Retinal pigment epithelial cell (primary cell): Measurements from ENCODE around the gene BSDC1.

Source experiments
- DNase-seq: peaks from one replicate; pipeline ENCODE4 v3.0.0-alpha.2; 2010; ENCODE audit warnings: low read depth
- H3K4me3 ChIP-seq: 2 replicates; pipeline ENCODE4 v1.5.1; 2011; ENCODE audit warnings: mild to moderate bottlenecking, low read length, control low read depth, moderate library complexity
- TF ChIP-seq, protein P1 (sequence below): conservative IDR thresholded peaks from 2 replicates; pipeline ENCODE4 v1.5.1; 2011; ENCODE audit warnings: low read depth, low read length, control low read depth, inconsistent platforms

The BSDC1 gene

GRCh38 chr1:32377541-32378220, 16.6 kb downstream of the BSDC1 start:
- no peak for DNase-seq
- no peak overlapping the region for H3K4me3 ChIP-seq
- TF ChIP-seq, protein P1, sequence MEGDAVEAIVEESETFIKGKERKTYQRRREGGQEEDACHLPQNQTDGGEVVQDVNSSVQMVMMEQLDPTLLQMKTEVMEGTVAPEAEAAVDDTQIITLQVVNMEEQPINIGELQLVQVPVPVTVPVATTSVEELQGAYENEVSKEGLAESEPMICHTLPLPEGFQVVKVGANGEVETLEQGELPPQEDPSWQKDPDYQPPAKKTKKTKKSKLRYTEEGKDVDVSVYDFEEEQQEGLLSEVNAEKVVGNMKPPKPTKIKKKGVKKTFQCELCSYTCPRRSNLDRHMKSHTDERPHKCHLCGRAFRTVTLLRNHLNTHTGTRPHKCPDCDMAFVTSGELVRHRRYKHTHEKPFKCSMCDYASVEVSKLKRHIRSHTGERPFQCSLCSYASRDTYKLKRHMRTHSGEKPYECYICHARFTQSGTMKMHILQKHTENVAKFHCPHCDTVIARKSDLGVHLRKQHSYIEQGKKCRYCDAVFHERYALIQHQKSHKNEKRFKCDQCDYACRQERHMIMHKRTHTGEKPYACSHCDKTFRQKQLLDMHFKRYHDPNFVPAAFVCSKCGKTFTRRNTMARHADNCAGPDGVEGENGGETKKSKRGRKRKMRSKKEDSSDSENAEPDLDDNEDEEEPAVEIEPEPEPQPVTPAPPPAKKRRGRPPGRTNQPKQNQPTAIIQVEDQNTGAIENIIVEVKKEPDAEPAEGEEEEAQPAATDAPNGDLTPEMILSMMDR: no peak

GRCh38 chr1:32376199-32376598, 18.0 kb downstream of the BSDC1 start:
- TF ChIP-seq, protein P1: no peak
- DNase-seq: no peak
- no peak overlapping the region for H3K4me3 ChIP-seq

- DNase-seq: no peak
- TF ChIP-seq, protein P1: no peak
- H3K4me3 ChIP-seq: no peak overlapping the region
Observed at GRCh38 chr1:32373996-32374592, 20.1 kb downstream of the BSDC1 start.

GRCh38 chr1:32372149-32372756, 22.0 kb downstream of the BSDC1 start:
- DNase-seq: no peak
- TF ChIP-seq, protein P1: no peak

DNA sequence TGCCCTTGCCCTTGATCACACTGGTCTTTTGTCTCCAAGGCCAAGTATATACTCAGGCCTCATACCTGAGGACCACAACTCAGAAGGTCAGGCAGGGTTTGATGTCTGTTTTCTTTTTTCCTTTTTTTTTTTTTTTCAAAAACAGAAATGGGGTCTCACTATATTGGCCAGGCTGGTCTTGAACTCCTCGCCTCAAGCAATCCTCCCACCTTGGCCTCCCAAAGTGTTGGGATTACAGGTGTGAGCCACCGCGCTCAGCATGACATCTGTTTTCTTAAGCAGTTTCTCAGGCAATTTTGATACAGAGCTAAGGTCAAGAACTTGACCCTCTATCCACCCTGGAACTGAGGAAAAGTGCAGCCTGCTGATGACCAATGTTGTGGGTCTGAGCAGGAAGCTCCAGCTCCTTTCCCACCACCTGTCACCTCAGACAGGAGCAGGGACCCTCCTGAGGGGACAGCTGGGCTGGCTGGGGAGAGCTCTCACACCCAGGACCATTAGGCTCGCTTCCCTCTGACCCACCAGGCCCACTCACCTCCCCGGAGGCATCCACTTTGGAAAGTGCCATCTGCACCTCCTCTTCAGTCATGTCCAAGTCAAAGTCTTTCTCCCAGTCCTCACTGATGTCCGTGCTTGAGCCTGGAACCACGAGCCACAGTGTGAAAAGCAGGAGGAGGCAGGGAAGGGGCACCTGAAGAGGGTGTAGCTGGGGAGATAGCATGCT, 26.2 kb downstream of the BSDC1 start:
- no peak overlapping the region for H3K4me3 ChIP-seq
- DNase-seq: no peak
- TF ChIP-seq, protein P1: no peak

More at GRCh38 chr1:32372149-32372756, 22.0 kb downstream of the BSDC1 start:
- no peak overlapping the region for H3K4me3 ChIP-seq

DNA sequence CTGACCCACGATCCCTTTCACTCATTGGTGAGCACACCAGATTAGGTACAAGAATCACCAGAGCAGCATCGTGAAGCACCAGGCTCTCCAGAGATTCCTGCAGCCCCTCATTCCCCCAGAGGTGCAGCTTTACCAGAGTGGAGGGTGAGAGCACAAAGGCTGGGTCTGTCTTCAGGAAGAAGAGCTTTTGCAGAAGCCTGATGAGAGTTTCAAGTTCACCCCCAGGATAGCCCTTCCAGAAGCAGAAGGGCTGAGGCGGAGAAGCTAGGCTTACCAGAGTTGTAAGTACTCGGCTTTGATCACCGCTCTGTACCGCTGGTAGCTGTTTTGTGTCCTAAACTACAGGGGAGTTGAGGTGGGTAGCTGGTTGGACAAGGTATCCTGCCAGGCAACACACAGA, 28.8 kb downstream of the BSDC1 start:
- no peak overlapping the region for H3K4me3 ChIP-seq
- TF ChIP-seq, protein P1: no peak
- DNase-seq: no peak
